Stomach (tissue), 9 donors: ENCODE results near the gene ABLIM3. TPM values are rescaled to one million over a fixed set of nuclear protein-coding genes. Genes with fewer than 3 reads are reported as not detected.

Experiments
- DNase-seq, 2 donors: peaks; one replicate each; pipeline versions ENCODE4 v3.0.0 to v3.0.0-alpha.2; 2013 to 2019
- H3K27ac ChIP-seq, 5 donors: fragments of 200-600 bp in 4 of 5; sonication (generic) in 4 of 5; one replicate each; pipeline ENCODE4 v1.5.1; 2013 to 2019; ENCODE audit warnings: mild to moderate bottlenecking in 1 of 5, moderate library complexity in 1 of 5
- H3K27me3 ChIP-seq, 3 donors: fragments of 200-600 bp; sonication (generic); one replicate each; pipeline ENCODE4 v1.5.1; 2017 to 2019; ENCODE audit warnings: mixed run types in 1 of 3
- H3K36me3 ChIP-seq, 4 donors: fragments of 200-600 bp; sonication (generic); 1 replicate in 3 of 4; 2 replicates in 1 of 4; pipeline ENCODE4 v1.5.1; 2016 to 2019
- H3K4me1 ChIP-seq, 4 donors: fragments of 200-600 bp; sonication (generic); one replicate each; pipeline ENCODE4 v1.5.1; 2016 to 2019
- H3K4me3 ChIP-seq, 4 donors: fragments of 200-600 bp; sonication (generic) in 3 of 4; one replicate each; pipeline ENCODE4 v1.5.1; 2016 to 2019; ENCODE audit warnings: mild to moderate bottlenecking in 1 of 4
- H3K9me3 ChIP-seq, 4 donors: fragments of 200-600 bp; sonication (generic); one replicate each; pipeline ENCODE4 v1.5.1; 2016 to 2019
- EP300 ChIP-seq: sonication (generic); formaldehyde crosslinking; IDR thresholded peaks from one replicate; pipeline ENCODE4 v1.6.1; 2017; ENCODE audit warnings: antibody characterized with exemption
- POLR2A ChIP-seq, 4 donors: fragments of 450-650 bp; IDR thresholded peaks; one replicate each; pipeline ENCODE4 v1.6.1; 2016; ENCODE audit warnings: antibody characterized with exemption in 4 of 4, control low read depth in 2 of 4, mild to moderate bottlenecking in 1 of 4, moderate library complexity in 1 of 4
- POLR2AphosphoS5 ChIP-seq, 3 donors: sonication (generic); formaldehyde crosslinking; IDR thresholded peaks; one replicate each; pipeline ENCODE4 v1.6.1; 2016; ENCODE audit warnings: antibody characterized with exemption in 3 of 3
- WGBS, 5 donors: extraction: QIAGEN DNeasy Blood & Tissue Kit in 3 of 5; methylation state at CpG; one replicate each; pipeline versions ENCODE4 v1.1.5 to v1.1.7; 2013 to 2018; 5-methylcytosine and 5-hydroxymethylcytosine counted together
- intact Hi-C: fragments of 100-400 bp; cut with DNase I; formaldehyde crosslinking; loops from one replicate; pipeline ENCODE4 v1.15.1; 2023; ENCODE audit warnings: low total_unique reads
- polyA plus RNA-seq, 3 donors: library from polyadenylated mRNA; stranded (reverse); fragments of 200-250 nt; gene quantifications; one replicate each; pipeline ENCODE4 v1.2.3, GENCODE V29; 2013
- total RNA-seq, 5 donors: library from RNA; depleted of rRNA; stranded (reverse); fragments of >200 nt; gene quantifications; one replicate each; pipeline versions ENCODE4 v1.1.0 to v1.2.3, GENCODE V29; 2014 to 2016
- TF ChIP-seq, protein P1 (sequence below), 7 experiments: fragments of 450-650 bp in 4 of 7; fragments of 200-600 bp in 3 of 7; sonication (generic) in 3 of 7; IDR thresholded peaks; one replicate each; pipeline ENCODE4 v1.5.1; 2016 to 2019; ENCODE audit warnings: antibody characterized with exemption in 7 of 7, control low read depth in 2 of 7, mild to moderate bottlenecking in 1 of 7
- donor health status: healthy with polysubstance abuse.
- donor health status: Bipolar disorder and iron deficiency.
- donor health status: healthy.

ABLIM3 gene
- total and polyA plus RNA-seq, 8 donors: 4.6 to 21.4 (median 10.3) TPM

DNA sequence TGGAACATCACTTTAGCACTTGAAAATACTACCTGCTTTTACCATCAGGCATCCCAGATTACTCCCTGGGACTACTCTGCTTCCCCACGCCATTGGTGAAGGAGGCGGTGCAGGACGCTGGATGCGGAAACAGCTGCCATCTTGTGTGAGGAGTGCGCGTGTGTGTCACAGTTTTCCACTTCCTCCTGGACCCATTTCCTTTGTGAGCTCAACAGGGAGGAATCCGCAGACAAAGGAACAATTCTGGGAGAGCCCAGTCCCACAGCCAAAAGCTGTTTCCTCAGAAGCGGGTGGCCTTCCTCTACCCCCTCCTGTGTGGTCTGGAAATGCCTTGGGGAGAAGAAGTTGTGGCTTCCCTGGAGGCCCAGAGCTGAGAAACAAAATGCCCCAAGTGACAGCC lies 147.1 kb downstream of the ABLIM3 start:
- Histone ChIP-seq H3K9me3 (no peaks in the 10 kb centered on the region), H3K36me3 (no peaks in the 10 kb centered on the region), H3K27ac (peak overlapping the region; percentile 19 to 67 (median 57)), H3K4me1 (peaks cover 4 to 11% (median 7%) of the 10 kb centered on the region in 4 donors), H3K4me3 (no peak overlapping the region), H3K27me3 (no peaks in the 10 kb centered on the region)
- intact Hi-C loops: no loop called here
- TF ChIP-seq POLR2AphosphoS5 (IDR thresholded peaks at IDR 0.05): peak in 1 of 3 donors; percentile 27
- TF ChIP-seq, protein P1, sequence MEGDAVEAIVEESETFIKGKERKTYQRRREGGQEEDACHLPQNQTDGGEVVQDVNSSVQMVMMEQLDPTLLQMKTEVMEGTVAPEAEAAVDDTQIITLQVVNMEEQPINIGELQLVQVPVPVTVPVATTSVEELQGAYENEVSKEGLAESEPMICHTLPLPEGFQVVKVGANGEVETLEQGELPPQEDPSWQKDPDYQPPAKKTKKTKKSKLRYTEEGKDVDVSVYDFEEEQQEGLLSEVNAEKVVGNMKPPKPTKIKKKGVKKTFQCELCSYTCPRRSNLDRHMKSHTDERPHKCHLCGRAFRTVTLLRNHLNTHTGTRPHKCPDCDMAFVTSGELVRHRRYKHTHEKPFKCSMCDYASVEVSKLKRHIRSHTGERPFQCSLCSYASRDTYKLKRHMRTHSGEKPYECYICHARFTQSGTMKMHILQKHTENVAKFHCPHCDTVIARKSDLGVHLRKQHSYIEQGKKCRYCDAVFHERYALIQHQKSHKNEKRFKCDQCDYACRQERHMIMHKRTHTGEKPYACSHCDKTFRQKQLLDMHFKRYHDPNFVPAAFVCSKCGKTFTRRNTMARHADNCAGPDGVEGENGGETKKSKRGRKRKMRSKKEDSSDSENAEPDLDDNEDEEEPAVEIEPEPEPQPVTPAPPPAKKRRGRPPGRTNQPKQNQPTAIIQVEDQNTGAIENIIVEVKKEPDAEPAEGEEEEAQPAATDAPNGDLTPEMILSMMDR (IDR thresholded peaks at IDR 0.05): no peak
- whole genome bisulfite sequencing, 5 donors: 63 to 90% (median 87%) methylated on average over 8 of the region's 8 CpGs
- DNase-seq: peak in 1 of 2 donors; percentile 63

DNA sequence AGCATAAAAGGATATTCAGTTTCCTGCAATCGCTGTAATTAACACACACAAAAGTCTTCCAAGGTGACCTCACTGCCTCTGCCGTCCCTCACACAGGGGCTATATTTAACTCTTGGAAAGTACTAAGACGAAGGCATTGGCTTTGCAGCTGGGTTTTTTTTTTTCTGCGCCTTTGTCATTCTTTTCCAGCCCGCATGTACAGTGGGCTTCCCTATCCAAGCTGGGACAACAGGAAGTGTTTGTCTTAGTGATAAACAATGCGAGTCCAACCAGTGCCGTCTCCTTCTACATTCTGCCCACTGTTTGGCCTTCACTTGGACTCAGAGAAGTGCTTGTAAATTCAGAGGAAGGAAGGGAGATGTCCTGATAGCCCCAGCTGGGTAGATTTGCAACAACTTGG lies 148.0 kb downstream of the ABLIM3 start:
- TF ChIP-seq EP300 (no peak), POLR2A (IDR thresholded peaks at IDR 0.05) (no peak), POLR2AphosphoS5 (IDR thresholded peaks at IDR 0.05) (no peak)
- TF ChIP-seq, protein P1 (IDR thresholded peaks at IDR 0.05): no peak
- Histone ChIP-seq H3K9me3 (no peaks in the 10 kb centered on the region), H3K36me3 (no peaks in the 10 kb centered on the region), H3K27ac (peak overlapping the region in 3 of 5 donors; percentile 55 to 67 (median 57)), H3K4me1 (peaks cover 4 to 11% (median 4%) of the 10 kb centered on the region in 4 donors), H3K27me3 (no peaks in the 10 kb centered on the region), H3K4me3 (no peak overlapping the region)
- intact Hi-C loops: no loop called here
- 24 to 32% (median 24%) methylated on average over 7 of the region's 7 CpGs for WGBS, 5 donors
- DNase-seq: peak in 1 of 2 donors; percentile 58

DNA sequence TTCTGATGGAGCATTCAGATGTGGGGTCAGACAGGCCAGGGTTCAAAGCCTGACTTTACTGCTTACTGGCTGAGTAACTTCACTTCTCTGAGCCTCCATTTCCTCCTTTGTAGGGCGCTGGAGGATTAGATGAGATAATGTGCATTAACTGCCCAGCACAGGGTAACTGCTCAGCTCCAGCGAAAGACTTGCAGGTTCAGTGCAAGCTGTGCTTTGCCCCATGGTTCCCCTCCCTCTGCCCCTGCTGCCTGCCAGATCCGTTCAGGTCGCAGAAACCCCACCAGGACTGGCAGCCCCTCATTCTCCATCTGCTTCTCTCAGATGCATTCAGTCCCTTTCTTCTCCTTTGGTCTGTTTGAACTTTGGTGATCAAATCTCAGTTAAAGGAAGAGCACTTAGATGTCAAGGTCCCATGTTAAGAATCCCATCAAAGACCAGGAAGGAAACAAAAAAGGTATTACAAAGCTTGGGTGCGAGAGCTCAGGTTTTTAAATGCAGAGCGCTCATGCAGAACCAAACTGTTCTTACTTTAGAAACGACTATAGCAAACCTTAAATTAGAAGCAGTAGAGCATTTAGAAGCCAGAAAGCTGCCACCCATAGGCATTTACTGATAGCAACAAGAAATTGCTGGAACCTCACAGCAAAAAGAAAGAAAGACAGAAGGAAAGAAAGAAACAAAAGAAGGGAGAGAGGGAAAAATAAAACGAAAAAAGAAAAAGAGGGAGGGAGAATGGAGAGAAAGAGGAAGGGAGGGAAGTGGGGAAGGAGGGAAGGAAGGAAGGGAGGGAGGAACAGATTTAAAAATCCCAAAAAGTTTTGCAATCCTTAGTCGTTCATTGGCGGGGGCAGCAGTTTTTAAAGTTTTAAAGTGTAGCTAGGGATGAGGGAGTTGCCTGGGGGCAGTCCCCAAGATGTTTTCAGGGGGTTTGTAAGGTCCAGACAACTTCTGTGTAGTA lies 153.9 kb downstream of the ABLIM3 start:
- TF ChIP-seq, protein P1 (IDR thresholded peaks at IDR 0.05): no peak
- TF ChIP-seq POLR2AphosphoS5 (IDR thresholded peaks at IDR 0.05) (no peak), EP300 (no peak), POLR2A (IDR thresholded peaks at IDR 0.05) (no peak)
- Histone ChIP-seq H3K4me3 (no peak overlapping the region), H3K27ac (no peak overlapping the region), H3K27me3 (peaks cover 0 to 9% (median 0%) of the 10 kb centered on the region in 3 donors), H3K4me1 (no peaks in the 10 kb centered on the region), H3K36me3 (no peaks in the 10 kb centered on the region), H3K9me3 (no peaks in the 10 kb centered on the region)
- intact Hi-C loops: no loop called here
- DNase-seq: no peak
- 54 to 70% (median 65%) methylated on average over 10 of the region's 10 CpGs for WGBS, 5 donors

DNA sequence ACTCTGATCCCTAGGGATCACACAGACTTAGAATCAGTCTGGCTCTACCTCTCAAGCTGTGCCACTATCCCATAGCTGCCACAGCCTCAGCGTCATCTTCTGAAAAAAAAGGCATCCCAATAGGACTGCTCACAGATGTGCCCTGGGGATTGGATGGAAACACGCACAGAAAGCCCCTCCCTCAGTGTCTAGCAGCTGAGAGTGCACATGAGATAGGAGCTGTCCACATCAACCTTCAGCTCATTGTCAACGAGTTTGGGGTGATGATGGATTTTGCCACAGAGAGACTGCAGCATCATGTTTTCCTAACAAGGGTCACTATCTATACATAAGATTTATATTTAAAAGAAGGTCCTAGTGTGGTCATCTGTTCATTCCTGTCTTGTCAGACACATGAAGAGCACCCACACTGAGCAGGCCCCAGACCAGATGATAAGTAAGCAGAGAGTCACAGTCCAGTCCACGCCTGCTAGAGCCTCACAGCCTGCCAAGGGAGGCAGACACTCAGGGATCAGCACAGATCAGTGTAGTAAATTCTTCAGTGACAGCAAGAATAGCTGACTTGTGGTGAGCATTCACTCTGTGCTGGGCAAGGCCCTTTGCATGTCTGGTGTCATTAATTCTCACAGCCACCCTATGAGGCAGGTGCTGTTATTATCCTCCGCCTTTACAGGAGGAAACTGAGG lies 156.2 kb downstream of the ABLIM3 start:
- TF ChIP-seq EP300: no peak
- TF ChIP-seq POLR2AphosphoS5 (IDR thresholded peaks at IDR 0.05): no peak
- TF ChIP-seq, protein P1 (IDR thresholded peaks at IDR 0.05): no peak
- intact Hi-C loops: no loop called here
- Histone ChIP-seq H3K27me3 (peaks cover 0 to 9% (median 0%) of the 10 kb centered on the region in 3 donors), H3K9me3 (no peaks in the 10 kb centered on the region), H3K4me3 (no peak overlapping the region), H3K27ac (no peak overlapping the region), H3K36me3 (peaks cover 0 to 3% (median 0%) of the 10 kb centered on the region in 4 donors), H3K4me1 (no peaks in the 10 kb centered on the region)
- DNase-seq: no peak
- WGBS, 5 donors: 78 to 83% (median 81%) methylated on average over 5 of the region's 5 CpGs
